NCI-H1092 (cell line): Measurements from ENCODE around the gene ARTN.

ENCODE experiments used
- DNase-seq: peaks from one replicate; lab custom pipeline; 2025; lab: John Stamatoyannopoulos, UW

The ARTN gene

DNA sequence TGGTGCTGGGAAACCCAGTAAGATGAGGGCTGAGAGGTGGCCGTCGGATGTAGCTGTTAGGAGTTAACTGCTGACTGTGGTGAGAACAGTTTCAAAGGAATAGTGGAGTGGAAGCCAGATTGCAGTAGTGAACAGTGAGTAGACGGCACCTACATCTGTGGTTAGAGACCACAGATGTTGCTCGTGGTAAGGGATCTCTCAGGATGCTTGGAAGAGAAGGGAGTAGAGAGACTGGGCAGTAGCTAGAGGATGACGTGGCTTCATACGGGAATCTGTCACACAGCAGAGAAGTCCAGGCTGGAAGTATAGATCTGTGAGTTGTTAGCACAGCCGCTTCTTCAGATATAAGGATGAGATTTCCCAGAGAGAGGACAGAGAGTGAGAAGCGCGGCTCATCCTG is 7.8 kb upstream of the ARTN start:
- DNase-seq = no peak

DNA sequence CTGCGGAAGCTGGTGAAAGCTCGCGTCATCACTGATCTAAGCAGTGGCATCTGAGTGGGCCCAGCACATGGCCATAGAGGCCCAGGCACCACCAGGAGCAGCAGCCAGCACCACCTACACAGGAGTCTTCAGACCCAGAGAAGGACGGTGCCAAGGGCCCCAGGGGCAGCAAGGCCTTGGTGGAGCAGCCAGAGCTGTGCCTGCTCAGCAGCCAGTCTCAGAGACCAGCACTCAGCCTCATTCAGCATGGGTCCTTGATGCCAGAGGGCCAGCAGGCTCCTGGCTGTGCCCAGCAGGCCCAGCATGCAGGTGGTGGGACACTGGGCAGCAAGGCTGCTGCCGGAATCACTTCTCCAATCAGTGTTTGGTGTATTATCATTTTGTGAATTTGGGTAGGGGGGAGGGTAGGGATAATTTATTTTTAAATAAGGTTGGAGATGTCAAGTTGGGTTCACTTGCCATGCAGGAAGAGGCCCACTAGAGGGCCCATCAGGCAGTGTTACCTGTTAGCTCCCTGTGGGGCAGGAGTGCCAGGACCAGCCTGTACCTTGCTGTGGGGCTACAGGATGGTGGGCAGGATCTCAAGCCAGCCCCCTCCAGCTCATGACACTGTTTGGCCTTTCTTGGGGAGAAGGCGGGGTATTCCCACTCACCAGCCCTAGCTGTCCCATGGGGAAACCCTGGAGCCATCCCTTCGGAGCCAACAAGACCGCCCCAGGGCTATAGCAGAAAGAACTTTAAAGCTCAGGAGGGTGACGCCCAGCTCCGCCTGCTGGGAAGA is 3.2 kb upstream of the ARTN start:
- no peak for DNase-seq

DNA sequence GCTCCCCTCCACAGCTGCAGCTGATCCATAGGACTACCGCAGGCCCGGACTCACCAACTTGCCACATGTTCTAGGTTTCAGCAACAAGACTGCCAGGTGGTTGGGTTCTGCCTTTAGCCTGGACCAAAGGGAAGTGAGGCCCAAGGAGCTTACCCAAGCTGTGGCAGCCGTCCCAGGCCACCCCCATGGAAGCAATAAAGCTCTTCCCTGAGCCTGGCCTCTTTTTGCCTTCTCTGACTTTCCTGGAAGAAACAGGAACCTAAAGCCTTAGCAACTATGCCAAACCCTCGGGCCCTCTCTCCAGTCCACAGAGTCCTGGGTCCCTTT is 2.7 kb upstream of the ARTN start:
- DNase-seq = no peak

GRCh38 chr1:43931711-43932660 is 1.6 kb upstream of the ARTN start:
- no peak for DNase-seq

DNA sequence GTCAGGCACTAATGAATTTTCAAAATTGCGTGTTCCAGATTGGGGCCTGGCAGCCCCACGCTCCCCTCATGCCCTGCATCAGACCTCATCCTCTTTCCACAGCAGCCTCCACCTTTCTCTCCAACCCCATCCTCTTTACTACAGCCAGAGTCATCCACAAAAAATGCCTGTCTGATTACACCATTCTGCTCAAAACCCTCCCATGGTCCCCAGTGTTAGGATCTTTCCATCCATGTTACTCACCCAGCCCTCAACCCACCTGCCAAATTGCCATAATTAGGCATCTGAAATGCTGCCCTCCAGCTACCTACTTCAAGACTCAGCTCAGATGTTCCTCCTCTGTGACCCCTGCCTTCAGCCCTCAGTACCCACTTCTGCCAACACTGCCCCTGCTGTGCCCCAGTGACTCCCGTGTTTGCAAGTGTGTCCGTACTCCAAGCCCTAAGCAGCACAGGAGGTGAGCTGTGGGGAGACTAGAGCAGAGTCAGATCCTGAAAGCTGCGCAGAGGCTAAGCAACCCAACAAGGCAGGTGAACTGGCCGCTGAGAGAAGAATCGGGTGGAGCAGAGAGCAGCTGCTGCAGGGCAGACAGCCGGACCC is 715 bp upstream of the ARTN start:
- DNase-seq = no peak

DNA sequence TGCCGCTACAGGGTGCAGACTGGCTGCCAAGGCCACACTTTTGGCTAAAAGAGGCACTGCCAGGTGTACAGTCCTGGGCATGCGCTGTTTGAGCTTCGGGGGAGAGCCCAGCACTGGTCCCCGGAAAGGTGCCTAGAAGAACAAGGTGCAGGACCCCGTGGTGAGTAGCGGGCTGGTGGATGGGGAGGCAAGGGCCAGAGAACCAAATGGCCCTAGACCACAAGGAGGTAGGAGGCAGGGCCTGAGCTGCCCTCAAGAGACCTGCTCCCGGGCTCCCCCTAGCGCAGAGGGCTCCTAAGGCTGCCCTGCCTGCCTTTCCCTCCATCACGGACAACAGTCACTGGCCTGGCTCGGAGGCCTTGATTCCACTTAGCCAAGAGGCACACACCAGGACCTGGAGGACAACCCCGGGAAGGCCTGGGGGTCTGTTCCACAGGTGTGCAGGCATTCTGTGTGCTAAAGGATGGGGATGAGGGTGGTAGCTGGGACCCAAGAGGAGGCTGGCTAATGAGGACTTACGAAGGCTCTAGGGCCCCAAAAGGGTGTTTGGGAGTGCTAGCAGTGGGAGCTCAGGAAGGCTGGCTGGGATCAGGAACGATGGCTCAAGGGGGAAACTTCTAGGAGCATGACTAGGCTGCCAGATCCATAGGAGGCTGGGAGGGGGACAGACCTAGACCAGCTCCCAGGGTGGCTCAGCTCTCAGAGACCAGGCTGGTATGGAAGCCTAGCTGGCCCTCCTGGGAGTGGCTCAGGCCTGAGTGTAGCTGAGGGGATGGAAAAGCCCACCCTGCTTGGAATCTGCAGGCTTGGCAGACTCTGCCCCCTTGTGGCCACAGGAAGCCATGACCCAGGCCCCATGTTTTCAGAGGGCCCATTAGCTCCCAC is 742 bp downstream of the ARTN start:
- peak; percentile 67 for DNase-seq

DNA sequence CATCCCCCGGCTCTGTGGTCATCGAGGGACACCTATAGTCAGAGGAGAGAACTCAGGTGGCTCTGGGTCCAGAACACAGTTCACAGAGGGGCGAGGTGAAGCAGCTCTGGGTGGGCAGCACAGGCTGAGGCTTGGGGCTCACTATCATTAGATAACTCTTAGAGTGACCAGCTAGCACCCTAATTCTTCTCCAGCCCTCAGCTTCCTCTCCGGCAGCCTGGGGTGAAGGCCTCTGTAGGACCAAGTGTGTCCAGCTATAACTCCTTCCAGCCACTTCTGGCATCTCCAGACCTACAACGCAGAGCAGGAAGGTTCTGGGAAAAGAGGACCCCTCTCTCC is 1.4 kb downstream of the ARTN start:
- no peak for DNase-seq

DNA sequence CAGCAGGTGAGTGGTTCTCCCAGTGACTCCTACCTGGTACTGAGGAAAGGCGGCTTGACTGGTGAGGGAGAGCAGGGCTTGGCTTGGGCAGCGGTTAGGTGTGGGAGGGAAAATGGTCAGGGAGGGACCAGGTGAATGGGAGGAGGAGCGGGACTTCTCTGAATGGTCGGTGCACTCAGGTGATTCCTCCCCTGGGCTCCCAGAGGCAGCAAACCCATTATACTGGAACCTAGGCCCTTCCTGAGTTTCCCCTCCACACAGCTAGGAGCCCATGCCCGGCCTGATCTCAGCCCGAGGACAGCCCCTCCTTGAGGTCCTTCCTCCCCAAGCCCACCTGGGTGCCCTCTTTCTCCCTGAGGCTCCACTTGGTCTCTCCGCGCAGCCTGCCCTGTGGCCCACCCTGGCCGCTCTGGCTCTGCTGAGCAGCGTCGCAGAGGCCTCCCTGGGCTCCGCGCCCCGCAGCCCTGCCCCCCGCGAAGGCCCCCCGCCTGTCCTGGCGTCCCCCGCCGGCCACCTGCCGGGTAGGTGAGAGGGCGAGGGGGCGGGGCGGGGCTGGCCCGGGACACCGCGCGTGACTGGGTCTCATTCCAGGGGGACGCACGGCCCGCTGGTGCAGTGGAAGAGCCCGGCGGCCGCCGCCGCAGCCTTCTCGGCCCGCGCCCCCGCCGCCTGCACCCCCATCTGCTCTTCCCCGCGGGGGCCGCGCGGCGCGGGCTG is 2.3 kb downstream of the ARTN start:
- DNase-seq = no peak

DNA sequence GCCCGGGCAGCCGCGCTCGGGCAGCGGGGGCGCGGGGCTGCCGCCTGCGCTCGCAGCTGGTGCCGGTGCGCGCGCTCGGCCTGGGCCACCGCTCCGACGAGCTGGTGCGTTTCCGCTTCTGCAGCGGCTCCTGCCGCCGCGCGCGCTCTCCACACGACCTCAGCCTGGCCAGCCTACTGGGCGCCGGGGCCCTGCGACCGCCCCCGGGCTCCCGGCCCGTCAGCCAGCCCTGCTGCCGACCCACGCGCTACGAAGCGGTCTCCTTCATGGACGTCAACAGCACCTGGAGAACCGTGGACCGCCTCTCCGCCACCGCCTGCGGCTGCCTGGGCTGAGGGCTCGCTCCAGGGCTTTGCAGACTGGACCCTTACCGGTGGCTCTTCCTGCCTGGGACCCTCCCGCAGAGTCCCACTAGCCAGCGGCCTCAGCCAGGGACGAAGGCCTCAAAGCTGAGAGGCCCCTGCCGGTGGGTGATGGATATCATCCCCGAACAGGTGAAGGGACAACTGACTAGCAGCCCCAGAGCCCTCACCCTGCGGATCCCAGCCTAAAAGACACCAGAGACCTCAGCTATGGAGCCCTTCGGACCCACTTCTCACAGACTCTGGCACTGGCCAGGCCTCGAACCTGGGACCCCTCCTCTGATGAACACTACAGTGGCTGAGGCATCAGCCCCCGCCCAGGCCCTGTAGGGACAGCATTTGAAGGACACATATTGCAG is 3.0 kb downstream of the ARTN start:
- peak; percentile 24 for DNase-seq

DNA sequence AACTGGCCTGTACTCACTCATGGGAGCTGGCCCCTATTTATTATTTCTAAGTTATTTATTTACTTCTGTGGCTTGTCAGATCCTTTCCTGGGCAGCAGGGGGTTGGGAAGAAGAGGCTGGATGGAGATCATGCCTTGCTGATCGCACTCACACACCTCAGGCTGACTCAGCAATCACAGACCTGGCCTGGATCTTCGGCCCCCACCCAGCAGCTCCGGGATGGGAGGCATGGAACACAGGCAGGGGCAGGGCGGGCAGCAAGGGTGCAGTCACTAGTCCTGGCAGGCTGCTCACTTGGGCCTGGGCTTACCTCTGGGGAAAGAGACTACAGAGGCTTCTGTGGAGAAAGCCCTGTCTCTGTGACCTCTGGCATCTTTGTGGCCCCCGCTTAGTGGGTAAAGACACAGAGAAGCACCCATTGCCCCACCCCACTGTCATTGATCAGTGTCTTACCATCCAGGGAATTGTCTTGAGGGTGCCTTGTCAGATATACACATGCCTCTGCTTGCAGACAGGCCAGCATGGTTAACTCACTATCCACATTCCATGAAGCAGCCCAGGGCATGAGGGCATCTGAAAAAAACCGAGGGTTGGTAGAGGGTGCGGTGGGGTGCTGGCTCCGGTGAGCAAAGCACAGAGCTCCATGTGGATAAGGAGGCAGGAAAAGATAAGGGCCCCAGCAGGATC is 3.7 kb downstream of the ARTN start:
- DNase-seq = no peak

DNA sequence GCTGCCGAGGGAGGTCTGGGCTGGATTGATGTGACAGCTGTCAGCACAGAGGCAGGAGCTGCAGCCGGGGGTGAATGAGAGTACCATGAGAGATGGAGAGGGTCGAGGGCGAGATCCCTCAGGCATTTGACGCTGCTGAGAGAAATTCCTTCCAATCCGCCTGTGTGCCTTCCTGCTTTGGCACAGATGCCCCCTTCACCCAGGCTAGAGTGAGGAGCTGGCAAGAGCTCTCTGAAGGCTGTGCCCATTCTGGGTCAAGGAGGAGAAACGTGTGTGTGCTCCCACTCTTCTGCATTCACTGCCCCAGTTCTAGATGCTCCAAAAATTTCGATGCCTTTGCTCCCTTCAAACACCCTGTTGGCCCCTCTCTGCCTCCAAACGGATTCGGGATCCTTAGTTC is 4.8 kb downstream of the ARTN start:
- no peak for DNase-seq

- DNase-seq = no peak
Measured at GRCh38 chr1:43938892-43939587, 5.4 kb downstream of the ARTN start.

GRCh38 chr1:43942411-43942810 is 8.8 kb downstream of the ARTN start:
- DNase-seq = no peak

- no peak for DNase-seq
Measured at GRCh38 chr1:43944860-43945259, 11.3 kb downstream of the ARTN start.

DNA sequence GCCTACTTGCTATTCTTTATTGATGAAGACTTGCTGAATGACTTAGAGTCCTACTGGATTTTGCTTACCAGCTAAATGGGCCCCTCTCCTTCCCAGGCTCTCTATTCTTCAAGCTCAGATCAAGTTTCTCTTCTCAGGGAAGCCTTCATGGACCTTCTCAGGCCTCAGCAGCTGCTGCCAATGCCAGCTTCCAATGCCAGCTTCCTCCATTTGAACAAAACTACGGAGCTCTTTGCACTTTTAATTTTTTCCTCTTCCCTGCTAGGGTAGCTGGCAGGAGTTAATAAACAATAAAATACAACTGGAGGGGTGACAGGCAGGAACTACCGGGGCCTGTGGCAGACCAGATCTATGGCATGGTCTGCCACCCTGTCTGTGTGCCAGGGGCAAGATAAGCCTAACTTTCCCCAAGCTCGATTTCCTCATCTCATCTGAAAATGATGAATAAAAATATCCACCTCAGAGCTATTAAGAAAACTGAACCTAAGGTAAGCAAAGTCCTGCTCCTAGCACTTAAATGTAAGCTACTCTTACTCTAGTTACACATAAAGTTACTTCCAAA is 12.2 kb downstream of the ARTN start:
- no peak for DNase-seq

DNA sequence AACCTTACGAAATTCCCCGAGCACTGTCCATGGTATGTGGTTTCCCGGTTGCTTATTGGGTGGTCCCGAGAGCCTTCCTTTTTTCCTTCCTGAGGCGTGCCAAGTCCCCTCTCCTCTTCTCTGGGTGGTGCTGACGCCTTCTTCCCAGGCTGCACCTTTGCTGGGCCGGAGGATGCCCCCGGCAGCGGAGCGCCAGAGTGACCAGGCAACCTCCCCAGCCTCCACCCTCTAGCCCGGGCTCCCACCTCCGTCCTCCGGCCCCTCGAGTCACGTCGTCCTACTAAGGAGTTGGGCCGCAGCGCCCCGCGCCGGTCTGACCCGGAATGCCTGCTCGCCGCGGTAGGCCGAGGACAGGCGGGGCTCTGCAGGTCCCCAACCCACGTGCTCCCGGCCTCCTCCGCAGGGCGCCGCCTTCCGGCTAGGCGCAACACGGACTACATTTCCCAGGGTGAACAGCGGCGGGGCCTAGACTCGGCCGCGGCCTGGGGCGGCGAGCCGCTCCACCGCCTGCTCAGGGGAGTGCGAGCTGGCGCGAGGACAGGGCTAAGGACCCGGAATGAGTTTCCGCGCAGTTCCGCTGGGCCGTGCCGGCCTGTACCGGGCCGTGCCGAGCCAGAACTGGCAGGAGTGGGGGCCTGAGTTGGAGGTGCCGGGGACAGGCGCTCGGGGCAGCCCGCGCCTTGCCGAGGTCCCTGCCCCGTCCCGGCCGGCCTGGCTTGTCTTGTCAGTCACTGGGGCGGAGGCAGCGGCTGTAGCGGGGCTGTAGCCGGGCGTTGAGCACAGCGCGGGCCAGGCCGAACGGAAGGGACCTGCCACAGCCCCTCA is 12.8 kb downstream of the ARTN start, which contains the start of gene IPO13:
TSS of gene IPO13 (plus strand) at position 715 of the 825 bp plus-strand sequence. CDS start 651 bp downstream, outside the sequence.
- DNase-seq = peak; percentile 96

- no peak for DNase-seq
Measured at GRCh38 chr1:43947061-43947873, 13.7 kb downstream of the ARTN start.
